GM12892 (cell line): Measurements from ENCODE around the gene MAN1A1.
"Not testable (repeated sequence)": the region's sequence is repeated elsewhere in the genome, so short reads cannot be mapped to it uniquely, and the experiment has no call there.

Experiments used
- DNase-seq: peaks from one replicate; pipeline ENCODE4 v3.0.0; 2011; ENCODE audit not compliant: insufficient read length
- FAIRE-seq: peaks from 2 replicates; lab custom pipeline; 2011; peaks lifted over from hg19 to GRCh38; lab: Jason Lieb, UNC
- POLR2A ChIP-seq: IDR thresholded peaks from 2 replicates; pipeline ENCODE4 v1.6.1; 2011; ENCODE audit warnings: low read depth, low read length, control low read depth
- POLR2AphosphoS5 ChIP-seq: IDR thresholded peaks from 2 replicates; pipeline ENCODE4 v1.6.1; 2011; ENCODE audit warnings: low read depth, low read length, control low read depth
- TAF1 ChIP-seq: IDR thresholded peaks from 2 replicates; pipeline ENCODE4 v1.6.1; 2011; ENCODE audit warnings: low read depth, mild to moderate bottlenecking, control low read depth, low read length, borderline replicate concordance

The MAN1A1 gene

GRCh38 chr6:119179062-119179461, 170.5 kb downstream of the MAN1A1 start:
- TF ChIP-seq TAF1 (no peak), POLR2AphosphoS5 (no peak), POLR2A (no peak)
- DNase-seq (no peak), FAIRE-seq (no peak)

GRCh38 chr6:119176445-119176844, 173.1 kb downstream of the MAN1A1 start:
- no peak for TF ChIP-seq POLR2A
- DNase-seq (no peak), FAIRE-seq (no peak)

DNA sequence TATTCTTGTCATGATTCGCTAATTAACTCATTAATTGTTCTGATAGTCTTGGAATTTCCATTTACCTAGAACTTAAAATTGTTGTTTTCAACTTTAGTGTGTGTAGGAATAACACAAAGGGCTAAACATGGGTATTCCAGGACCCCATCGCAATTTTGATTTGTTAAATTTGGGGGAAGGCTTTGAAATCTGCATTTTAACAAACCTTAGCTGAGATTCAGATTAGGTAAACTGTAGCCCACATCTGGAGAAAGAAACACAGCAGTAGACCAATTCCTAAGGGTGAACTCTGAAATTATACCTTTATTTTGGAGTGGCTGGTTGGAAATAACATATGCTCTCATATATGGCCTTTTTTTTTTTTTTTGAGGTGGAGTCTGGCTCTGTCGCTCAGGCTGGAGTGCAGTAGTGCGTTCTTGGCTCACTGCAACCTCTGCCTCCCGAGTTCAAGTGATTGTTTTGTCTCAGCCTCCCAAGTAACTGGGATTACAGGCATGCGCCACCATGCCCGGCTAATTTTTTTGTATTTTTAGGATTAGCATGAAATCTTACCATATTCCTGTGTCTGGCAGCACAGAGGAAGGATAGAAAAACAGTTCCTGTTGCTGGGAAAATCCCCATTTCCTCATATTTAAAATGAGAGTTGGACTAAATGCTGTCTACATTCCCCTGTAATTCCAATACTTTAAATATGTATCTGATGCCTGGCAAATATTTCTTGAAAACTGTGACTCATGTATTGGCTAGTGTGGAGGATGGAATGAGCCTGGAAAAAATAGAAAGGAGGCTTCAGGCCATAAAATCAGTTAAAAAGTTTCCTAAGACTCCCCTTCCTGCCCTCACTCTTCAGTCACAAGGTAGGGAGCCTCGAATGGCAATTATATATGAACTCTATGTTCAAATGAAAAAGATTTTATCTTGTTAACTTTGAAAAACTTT, 174.4 kb downstream of the MAN1A1 start:
- no peak for FAIRE-seq
- no peak for DNase-seq
- no peak for TF ChIP-seq POLR2AphosphoS5
- no peak for TF ChIP-seq TAF1
- TF ChIP-seq POLR2A = no peak

DNA sequence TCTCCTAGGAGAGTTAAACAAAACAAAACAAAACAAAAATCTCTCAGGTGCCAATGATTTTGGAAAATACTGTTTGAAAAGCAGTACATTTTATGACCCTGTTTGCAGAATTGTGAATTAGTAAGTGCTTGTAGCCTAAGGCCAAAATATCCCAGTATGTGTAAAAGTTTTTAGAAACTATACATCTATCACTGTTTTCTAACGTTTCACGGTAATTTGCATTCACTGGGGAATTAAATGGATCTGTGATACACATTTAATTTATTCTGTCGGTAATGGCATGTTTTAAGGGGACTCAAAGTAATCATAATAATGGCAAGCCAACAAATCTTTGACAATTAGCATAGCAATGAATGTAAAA, 175.5 kb downstream of the MAN1A1 start:
- DNase-seq = no peak
- FAIRE-seq = no peak
- TF ChIP-seq POLR2AphosphoS5 (no peak), TAF1 (no peak), POLR2A (no peak)

DNA sequence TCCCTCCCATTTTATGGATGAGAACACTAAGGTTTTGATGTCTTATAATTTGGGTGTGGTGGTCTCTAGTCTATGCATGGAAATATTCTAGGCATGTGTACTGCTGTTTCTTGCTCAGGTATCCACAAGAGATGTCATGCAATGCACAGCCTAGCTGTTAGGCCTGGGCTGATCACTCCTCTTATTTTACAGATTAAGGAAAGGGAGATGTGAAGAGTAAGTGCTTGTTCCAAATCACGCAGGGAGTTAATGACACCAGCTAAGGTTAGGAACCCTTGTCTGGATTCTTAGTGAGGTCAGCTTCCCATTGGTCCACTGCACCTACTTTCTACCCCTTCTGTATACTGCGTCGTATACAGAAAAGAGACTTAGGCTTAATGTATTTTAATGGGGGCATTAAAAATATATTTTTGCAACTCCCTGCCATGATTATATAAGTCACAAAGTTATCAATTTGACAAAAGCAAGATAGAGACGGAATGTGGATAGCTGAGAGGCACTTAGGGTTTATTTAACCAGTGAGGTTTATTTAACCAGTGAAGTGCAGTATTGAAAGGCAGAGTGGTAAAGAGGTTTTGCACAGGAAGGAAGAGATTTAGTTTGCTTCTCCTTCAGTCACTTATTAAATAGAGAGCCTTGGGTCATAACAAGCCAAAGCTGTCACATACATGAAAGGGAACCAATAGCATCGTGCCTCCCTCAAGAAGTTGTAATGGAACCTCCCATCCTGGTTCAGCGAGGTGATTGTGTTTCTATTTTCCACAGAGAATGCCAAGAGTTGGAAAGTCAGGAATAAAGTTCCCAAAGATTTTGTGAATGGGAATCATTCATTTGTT, 176.1 kb downstream of the MAN1A1 start:
- FAIRE-seq = no peak
- TF ChIP-seq TAF1 = no peak
- no peak for TF ChIP-seq POLR2A
- no peak for TF ChIP-seq POLR2AphosphoS5
- no peak for DNase-seq

DNA sequence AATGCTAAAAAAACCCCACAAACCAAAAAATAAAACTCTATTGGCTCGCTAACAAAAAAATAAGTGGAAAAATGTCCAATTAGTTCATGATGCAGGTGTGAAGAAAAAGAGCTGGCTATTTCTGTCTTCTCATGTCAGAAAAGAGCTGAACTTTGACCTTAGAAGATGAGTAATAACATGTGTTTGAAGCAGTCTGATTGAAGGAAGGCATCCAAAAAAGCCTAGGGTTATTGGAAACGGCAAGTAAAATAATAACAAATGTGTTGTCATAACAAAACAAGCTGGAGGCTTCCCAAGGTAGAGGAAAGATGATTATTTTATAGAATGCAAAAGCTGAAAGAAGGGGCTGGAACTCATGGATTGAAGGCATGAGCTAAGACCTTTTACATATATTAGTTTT, 176.7 kb downstream of the MAN1A1 start:
- TF ChIP-seq POLR2AphosphoS5 = no peak
- no peak for TF ChIP-seq TAF1
- TF ChIP-seq POLR2A = no peak
- FAIRE-seq = no peak
- DNase-seq = no peak

GRCh38 chr6:119171864-119172588, 177.5 kb downstream of the MAN1A1 start:
- TF ChIP-seq TAF1 (no peak), POLR2AphosphoS5 (no peak), POLR2A (no peak)
- no peak for FAIRE-seq
- no peak for DNase-seq

DNA sequence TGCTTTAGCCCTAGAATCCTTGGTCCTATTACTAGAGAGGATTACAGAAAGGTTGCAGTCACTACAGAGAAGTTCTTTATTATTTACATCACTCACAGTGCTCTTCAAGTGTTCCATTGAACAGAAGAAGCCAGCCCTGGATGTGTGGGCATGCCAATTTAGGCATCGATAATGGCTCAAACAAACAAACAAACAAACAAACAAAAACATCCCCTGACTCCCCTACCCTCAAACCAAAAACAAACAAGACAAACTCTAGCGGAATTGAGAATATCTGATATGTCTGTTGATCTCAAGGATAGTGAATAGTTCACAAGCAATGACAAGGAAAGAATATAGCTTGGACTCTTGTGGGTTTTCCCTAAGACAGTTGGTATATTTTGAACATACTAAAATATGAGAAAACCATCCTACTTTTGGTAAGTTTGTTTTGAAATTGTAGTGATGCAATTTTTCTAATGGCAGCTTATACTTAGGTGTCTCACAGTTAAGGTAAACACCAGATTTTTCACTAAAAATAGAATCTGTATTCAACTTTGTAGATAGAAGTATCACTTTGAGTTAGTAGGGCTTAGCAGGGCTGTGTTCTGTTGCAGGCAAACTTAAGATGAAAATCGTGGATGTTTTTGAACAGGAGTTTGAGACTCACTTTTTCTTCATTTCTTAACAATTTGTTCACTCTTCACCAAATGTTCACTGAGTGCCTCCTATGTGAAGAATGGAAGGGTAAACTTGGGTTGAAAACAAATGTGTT, 178.3 kb downstream of the MAN1A1 start:
- peak; percentile 24 for FAIRE-seq
- TF ChIP-seq POLR2AphosphoS5 (no peak), TAF1 (no peak), POLR2A (no peak)

DNA sequence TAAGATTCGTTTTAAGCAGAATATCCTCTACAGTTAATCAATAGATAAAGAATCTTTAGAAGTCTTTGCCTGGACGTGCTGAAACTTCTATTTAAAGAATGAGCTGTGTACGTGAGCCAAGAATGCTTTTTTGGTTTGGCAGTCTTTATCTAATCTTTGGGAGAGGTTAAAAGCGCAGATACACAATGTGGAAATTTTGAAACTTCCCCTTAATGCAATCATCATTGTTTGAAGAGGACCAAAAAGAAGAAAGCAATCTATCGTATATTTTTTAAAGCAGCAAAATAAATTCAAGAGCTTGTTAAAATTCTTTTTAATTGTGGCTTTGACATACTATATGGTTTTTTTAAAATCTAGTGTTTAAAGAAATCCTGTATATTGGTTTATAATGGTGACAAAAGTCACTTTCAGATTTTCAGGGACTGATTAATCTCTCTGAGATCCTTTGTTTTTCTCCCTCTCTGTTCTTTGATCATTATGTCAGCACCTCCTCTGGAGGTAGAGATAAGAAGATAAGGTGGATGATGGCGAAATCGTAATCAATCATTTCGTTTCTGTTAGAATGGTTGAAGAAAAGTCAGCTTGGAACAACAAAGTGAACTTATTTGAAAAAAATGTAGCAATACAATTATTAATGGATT, 179.0 kb downstream of the MAN1A1 start:
- DNase-seq = no peak
- FAIRE-seq = no peak
- TF ChIP-seq POLR2A = no peak
- TF ChIP-seq TAF1 = no peak
- TF ChIP-seq POLR2AphosphoS5 = no peak

More for the DNA sequence above, 178.3 kb downstream of the MAN1A1 start:
- DNase-seq = no peak

GRCh38 chr6:119170103-119170446, 179.5 kb downstream of the MAN1A1 start:
- DNase-seq = no peak
- TF ChIP-seq POLR2A = no peak
- no peak for TF ChIP-seq POLR2AphosphoS5
- TF ChIP-seq TAF1 = no peak
- no peak for FAIRE-seq

GRCh38 chr6:119169355-119169754, 180.2 kb downstream of the MAN1A1 start:
- DNase-seq, FAIRE-seq: not testable (repeated sequence)
